ENCODE results near the gene TRPV5. TPM values are rescaled to one million over a fixed set of nuclear protein-coding genes. Genes with fewer than 3 reads are reported as not detected.

The TRPV5 gene
- not detected in 2 replicates for total RNA-seq

DNA sequence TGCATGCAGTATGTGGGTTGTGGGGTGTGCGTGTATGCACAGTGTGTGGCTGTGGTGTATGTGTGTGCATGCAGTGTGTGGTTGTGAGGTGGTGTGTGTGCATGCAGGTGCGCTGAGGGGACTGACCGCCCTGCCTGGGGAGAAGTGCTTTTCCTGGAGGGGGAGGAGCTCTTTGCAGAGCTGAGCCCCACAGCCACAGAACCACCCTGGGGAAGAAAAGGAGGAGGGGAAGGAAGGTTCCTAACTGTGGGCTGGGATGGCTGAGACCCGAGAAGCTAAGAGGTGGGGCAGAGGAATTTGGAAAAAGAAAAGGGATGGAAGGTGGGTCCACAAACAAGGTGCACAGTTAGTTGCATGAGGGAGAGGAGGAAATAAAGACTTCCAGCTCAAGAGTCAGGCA is at the start of gene TRPV5:
Gene TRPV5 (minus strand): TSS at position 123 of the 400 bp plus-strand sequence. CDS start 287 bp downstream, outside the sequence.

DNA sequence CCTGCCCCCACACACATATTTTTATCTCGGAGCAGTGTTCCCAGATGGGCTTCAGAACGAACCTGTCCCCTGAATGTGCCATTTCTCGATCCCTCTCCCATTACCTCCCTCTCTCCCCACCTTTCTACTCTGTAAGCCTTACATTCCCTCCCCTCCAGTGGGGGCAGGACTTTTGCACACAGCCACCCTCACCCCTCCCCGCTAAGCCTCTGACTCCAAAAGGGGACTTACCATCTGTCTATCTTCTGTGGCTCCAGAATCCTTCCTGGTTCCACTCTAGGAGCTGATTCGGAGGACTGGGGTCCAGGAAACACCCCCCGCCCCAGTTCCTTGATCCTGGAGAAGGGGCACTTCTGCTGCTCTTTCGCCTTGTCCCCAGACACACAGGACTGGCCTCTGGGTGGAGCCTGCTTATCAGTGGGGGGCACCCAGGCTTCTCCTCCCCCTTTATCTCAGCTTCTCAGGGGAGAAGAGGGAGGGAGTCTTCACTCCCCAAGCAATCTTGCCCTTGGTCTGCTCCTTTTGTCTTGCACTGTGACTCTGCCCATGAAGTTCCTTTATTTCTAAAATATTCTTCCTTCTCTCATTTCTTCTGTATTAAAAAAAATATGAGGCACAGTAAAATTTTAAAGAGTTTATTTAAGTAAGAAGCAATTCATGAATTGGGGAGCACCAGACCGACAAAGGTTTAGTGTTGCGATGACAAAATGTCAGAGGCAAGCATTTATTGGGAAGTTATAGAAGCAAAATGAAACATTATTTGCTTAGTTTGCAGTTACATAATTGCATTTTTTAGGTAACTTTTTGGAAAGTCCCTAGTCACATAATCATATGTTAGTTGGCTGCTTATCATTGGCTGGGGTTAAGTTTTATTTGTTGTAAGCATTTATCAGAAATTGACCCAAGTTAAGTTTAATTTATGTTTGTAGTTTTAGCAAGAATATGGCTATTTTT is 28.7 kb upstream of the TRPV5 start, which contains the start of gene KEL:
Gene KEL (minus strand): TSS at position 391 of the 954 bp plus-strand sequence. CDS start 157 bp downstream, at position 234.

GRCh38 chr7:142939226-142939910 is 5.8 kb upstream of the TRPV5 start, which contains the start of gene LLCFC1:
LLCFC1 (plus strand) TSS chr7:142939484; CDS start chr7:142939622, 138 bp downstream.

GRCh38 chr7:142885311-142886230 is 48.0 kb downstream of the TRPV5 start, which contains the start of gene TRPV6:
TRPV6 (minus strand) TSS chr7:142885745.

Other genes starting within 250 kb of the TRPV5 start
- gene PRSS1, start 184.3 kb downstream of the TRPV5 start, total RNA-seq = not detected in 2 replicates
- gene PRSS2, start 162.8 kb downstream of the TRPV5 start, total RNA-seq = not detected in 2 replicates
- gene EPHB6, start 78.7 kb downstream of the TRPV5 start, total RNA-seq = under 0.01 and 1.2 TPM in 2 replicates
- not detected in 2 replicates for gene TRPV6, start 48.0 kb downstream of the TRPV5 start, total RNA-seq
- not detected in 2 replicates for gene LLCFC1, start 5.7 kb upstream of the TRPV5 start, total RNA-seq
- not detected in 2 replicates for gene KEL, start 28.6 kb upstream of the TRPV5 start, total RNA-seq
- not detected in 2 replicates for gene OR9A2, start 93.4 kb upstream of the TRPV5 start, total RNA-seq
- gene OR6V1, start 118.6 kb upstream of the TRPV5 start, total RNA-seq = not detected in 2 replicates
- not detected in 2 replicates for gene PIP, start 198.3 kb upstream of the TRPV5 start, total RNA-seq
- not detected in 2 replicates for gene TAS2R39, start 249.7 kb upstream of the TRPV5 start, total RNA-seq

All from bronchial smooth muscle cell (primary cell).